ENCODE measurements around the gene SURF4.

SURF4 gene

DNA sequence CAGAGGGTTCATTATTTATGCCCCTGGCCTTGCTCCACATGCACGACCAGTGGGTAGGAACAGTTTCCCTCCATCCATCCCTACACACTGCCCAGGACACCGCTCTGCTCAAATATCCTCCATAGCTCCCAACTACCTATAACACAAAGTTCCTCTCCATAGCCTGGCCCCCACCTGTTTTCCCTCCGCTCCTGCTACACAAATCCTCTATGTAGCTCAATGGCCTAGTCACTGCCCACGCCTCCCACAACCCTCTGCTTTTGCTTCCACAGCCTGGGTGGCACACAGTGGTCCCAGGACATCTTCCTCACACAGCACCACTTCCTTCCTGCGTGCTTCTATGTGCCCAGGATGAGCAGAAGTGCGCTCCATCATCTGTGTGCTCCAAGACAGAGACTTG is 21.5 kb upstream of the SURF4 start:
- TF ChIP-seq, protein P1, sequence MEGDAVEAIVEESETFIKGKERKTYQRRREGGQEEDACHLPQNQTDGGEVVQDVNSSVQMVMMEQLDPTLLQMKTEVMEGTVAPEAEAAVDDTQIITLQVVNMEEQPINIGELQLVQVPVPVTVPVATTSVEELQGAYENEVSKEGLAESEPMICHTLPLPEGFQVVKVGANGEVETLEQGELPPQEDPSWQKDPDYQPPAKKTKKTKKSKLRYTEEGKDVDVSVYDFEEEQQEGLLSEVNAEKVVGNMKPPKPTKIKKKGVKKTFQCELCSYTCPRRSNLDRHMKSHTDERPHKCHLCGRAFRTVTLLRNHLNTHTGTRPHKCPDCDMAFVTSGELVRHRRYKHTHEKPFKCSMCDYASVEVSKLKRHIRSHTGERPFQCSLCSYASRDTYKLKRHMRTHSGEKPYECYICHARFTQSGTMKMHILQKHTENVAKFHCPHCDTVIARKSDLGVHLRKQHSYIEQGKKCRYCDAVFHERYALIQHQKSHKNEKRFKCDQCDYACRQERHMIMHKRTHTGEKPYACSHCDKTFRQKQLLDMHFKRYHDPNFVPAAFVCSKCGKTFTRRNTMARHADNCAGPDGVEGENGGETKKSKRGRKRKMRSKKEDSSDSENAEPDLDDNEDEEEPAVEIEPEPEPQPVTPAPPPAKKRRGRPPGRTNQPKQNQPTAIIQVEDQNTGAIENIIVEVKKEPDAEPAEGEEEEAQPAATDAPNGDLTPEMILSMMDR (IDR thresholded peaks at IDR 0.05; ENCODE audit: low read depth, low read length, poor library complexity, severe bottlenecking) = no peak
- no peak for TF ChIP-seq EZH2phosphoT487 (IDR thresholded peaks at IDR 0.05; ENCODE audit: borderline replicate concordance, low read length)
- H3K4me2 ChIP-seq (ENCODE audit: low read length) = no peak overlapping the region
- H3K4me1 ChIP-seq (ENCODE audit: control insufficient read depth, low read length) = no peaks in the 10 kb centered on the region
- H3K4me3 ChIP-seq (ENCODE audit: low read length) = no peak overlapping the region
- H4K20me1 ChIP-seq (ENCODE audit: control insufficient read depth, insufficient read depth, low read depth, low read length) = no peaks in the 10 kb centered on the region
- H3K9me2 ChIP-seq (replicated peaks; ENCODE audit: control insufficient read depth, low read length) = no peaks in the 10 kb centered on the region
- peaks cover 5% of the 10 kb centered on the region; the same call in 1 of the 2 replicates for H3K27me3 ChIP-seq (ENCODE audit: control insufficient read depth, low read length)
- H3K9me3 ChIP-seq (ENCODE audit: control insufficient read depth, insufficient read depth, low read length) = no peaks in the 10 kb centered on the region
- H3K27ac ChIP-seq (ENCODE audit: low read depth, low read length) = no peak overlapping the region
- H3F3A ChIP-seq (ENCODE audit: control insufficient read depth, insufficient read depth) = no peaks in the 10 kb centered on the region
- no peaks in the 10 kb centered on the region for H3K79me2 ChIP-seq (ENCODE audit: control insufficient read depth, low read length)
- no peaks in the 10 kb centered on the region for H3K36me3 ChIP-seq (ENCODE audit: control insufficient read depth, low read length)

- Histone ChIP-seq H3K36me3 (ENCODE audit: control insufficient read depth, low read length) (no peaks in the 10 kb centered on the region), H3K27ac (ENCODE audit: low read depth, low read length) (no peak overlapping the region), H3K79me2 (ENCODE audit: control insufficient read depth, low read length) (no peaks in the 10 kb centered on the region), H3K4me1 (ENCODE audit: control insufficient read depth, low read length) (no peaks in the 10 kb centered on the region), H3K4me2 (ENCODE audit: low read length) (no peak overlapping the region), H3K9me3 (ENCODE audit: control insufficient read depth, insufficient read depth, low read length) (no peaks in the 10 kb centered on the region), H3K27me3 (ENCODE audit: control insufficient read depth, low read length) (peaks cover 5% of the 10 kb centered on the region; the same call in 1 of the 2 replicates), H3F3A (ENCODE audit: control insufficient read depth, insufficient read depth) (no peaks in the 10 kb centered on the region), H3K4me3 (ENCODE audit: low read length) (no peak overlapping the region), H4K20me1 (ENCODE audit: control insufficient read depth, insufficient read depth, low read depth, low read length) (no peaks in the 10 kb centered on the region), H3K9me2 (replicated peaks; ENCODE audit: control insufficient read depth, low read length) (no peaks in the 10 kb centered on the region)
- no peak for TF ChIP-seq EZH2phosphoT487 (IDR thresholded peaks at IDR 0.05; ENCODE audit: borderline replicate concordance, low read length)
- TF ChIP-seq, protein P1 (IDR thresholded peaks at IDR 0.05; ENCODE audit: low read depth, low read length, poor library complexity, severe bottlenecking) = peak; percentile 61
Measured at GRCh38 chr9:133396952-133397351, 21.1 kb upstream of the SURF4 start.

DNA sequence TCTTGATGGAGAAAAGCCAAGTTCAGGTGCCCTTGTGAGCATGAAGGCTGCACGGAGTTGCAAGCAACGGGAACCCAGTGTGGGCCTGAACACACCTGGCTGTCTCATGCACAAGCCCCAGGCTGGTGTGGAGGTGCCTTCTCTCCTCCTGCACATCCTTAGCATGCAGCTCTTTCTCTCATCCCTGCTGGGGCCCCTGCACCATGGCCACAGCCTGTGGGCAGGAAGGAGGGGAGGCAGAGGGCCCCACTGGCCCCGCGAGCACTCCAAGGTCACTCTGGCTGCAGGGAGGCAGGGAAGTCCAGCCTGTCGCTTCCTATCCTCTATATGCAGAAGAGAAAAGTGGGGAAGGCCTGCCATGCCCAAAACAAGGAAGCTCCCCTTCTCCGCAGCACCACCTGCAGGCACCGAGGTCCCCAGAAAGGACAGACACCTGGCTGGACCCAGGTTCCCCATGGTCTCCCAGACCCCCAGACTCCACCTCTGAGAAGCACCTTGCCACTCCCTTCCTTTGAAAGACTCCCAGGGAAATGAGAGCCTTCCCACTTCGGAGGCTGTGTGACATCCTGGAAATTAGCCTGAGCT is 18.9 kb upstream of the SURF4 start:
- TF ChIP-seq, protein P1 (IDR thresholded peaks at IDR 0.05; ENCODE audit: low read depth, low read length, poor library complexity, severe bottlenecking) = no peak
- no peak for TF ChIP-seq EZH2phosphoT487 (IDR thresholded peaks at IDR 0.05; ENCODE audit: borderline replicate concordance, low read length)

More for the DNA sequence above, 18.9 kb upstream of the SURF4 start:
- Histone ChIP-seq H4K20me1 (ENCODE audit: control insufficient read depth, insufficient read depth, low read depth, low read length) (no peaks in the 10 kb centered on the region), H3K4me1 (ENCODE audit: control insufficient read depth, low read length) (no peaks in the 10 kb centered on the region), H3K27ac (ENCODE audit: low read depth, low read length) (no peak overlapping the region), H3K4me2 (ENCODE audit: low read length) (no peak overlapping the region), H3F3A (ENCODE audit: control insufficient read depth, insufficient read depth) (no peaks in the 10 kb centered on the region), H3K4me3 (ENCODE audit: low read length) (no peak overlapping the region), H3K79me2 (ENCODE audit: control insufficient read depth, low read length) (no peaks in the 10 kb centered on the region), H3K36me3 (ENCODE audit: control insufficient read depth, low read length) (no peaks in the 10 kb centered on the region), H3K27me3 (ENCODE audit: control insufficient read depth, low read length) (peaks cover 5% of the 10 kb centered on the region; the same call in 1 of the 2 replicates), H3K9me2 (replicated peaks; ENCODE audit: control insufficient read depth, low read length) (no peaks in the 10 kb centered on the region), H3K9me3 (ENCODE audit: control insufficient read depth, insufficient read depth, low read length) (no peaks in the 10 kb centered on the region)
